ENCODE results near the gene UBE2J2. TPM values are rescaled to one million over a fixed set of nuclear protein-coding genes. Genes with fewer than 3 reads are reported as not detected.

UBE2J2 gene
- polyA plus RNA-seq, 2 of the 4 experiments (the other 2 are of a cell fraction): 21.2 to 36.2 TPM

DNA sequence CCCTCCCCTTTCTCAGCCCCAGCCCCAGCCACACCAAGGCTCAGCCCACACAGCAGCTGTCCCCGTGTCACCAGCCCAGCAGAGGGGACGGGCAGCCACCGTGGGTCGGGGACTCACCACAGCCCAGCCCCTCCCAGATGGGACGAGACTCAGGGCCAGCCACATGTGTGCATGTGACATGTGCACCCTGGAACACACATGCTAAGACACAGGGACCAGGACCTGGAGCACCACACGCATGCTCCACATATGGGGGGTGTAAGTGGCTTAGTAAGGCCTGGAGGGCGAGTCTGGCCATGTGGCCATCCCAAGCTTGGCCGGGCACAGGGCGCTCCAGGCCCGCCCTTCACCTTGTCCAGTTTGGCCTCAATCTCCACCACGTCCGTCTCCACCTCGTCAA lies 30.1 kb upstream of the UBE2J2 start:
- no peak for FAIRE-seq

GRCh38 chr1:1302951-1303509 lies 29.4 kb upstream of the UBE2J2 start:
- TF ChIP-seq SREBF2 (IDR thresholded peaks at IDR 0.05) (no peak), EP300 (IDR thresholded peaks at IDR 0.05) (no peak), RFX5 (IDR thresholded peaks at IDR 0.05) (no peak), HDAC2 (IDR thresholded peaks at IDR 0.05) (no peak), CTCF (IDR thresholded peaks at IDR 0.05) (no peak), FOXS1 (CRISPR knock-in tag; IDR thresholded peaks at IDR 0.05) (no peak), RNF2 (IDR thresholded peaks at IDR 0.05; ENCODE audit: borderline replicate concordance, low read depth) (no peak)
- no peak for FAIRE-seq
- CTCF ChIA-PET: interaction anchor here (1.4 to 1.5 kb wide), 2 partner anchors 8 to 181 kb away, joined by 4 read pairs; no protein-coding TSS in a partner anchor
- Histone ChIP-seq H3K4me1 (peaks cover 33% of the 10 kb centered on the region), H3K9me3 (no peaks in the 10 kb centered on the region), H3K4me2 (no peak overlapping the region), H3K27ac (no peak overlapping the region), H3K4me3 (no peak overlapping the region)
- POLR2A ChIA-PET: no interaction called here
- 100% methylated on average over 4 of the region's 31 CpGs for WGBS (ENCODE audit: missing lambda C conversion rate)
- ATAC-seq: no peak
- DNase-seq (ENCODE audit: low read depth in 1 of 2, low spot score in 1 of 2): no peak

More for the DNA sequence above, 30.1 kb upstream of the UBE2J2 start:
- WGBS (ENCODE audit: missing lambda C conversion rate): 91% methylated on average over 5 of the region's 13 CpGs
- DNase-seq (ENCODE audit: low read depth in 1 of 2, low spot score in 1 of 2) (no peak), ATAC-seq (no peak)
- ChIA-PET CTCF (interaction anchor here (0.6 to 1.4 kb wide), 2 partner anchors 12 to 182 kb away, joined by 3 to 4 read pairs; no protein-coding TSS in a partner anchor), POLR2A (no interaction called here)
- Histone ChIP-seq H3K9me3 (no peaks in the 10 kb centered on the region), H3K4me1 (peaks cover 33% of the 10 kb centered on the region), H3K4me3 (no peak overlapping the region), H3K27ac (peak overlapping the region in 1 of 2 experiments; percentile 95; a peak in 3 of 6 replicates), H3K4me2 (no peak overlapping the region)
- TF ChIP-seq, protein P1, sequence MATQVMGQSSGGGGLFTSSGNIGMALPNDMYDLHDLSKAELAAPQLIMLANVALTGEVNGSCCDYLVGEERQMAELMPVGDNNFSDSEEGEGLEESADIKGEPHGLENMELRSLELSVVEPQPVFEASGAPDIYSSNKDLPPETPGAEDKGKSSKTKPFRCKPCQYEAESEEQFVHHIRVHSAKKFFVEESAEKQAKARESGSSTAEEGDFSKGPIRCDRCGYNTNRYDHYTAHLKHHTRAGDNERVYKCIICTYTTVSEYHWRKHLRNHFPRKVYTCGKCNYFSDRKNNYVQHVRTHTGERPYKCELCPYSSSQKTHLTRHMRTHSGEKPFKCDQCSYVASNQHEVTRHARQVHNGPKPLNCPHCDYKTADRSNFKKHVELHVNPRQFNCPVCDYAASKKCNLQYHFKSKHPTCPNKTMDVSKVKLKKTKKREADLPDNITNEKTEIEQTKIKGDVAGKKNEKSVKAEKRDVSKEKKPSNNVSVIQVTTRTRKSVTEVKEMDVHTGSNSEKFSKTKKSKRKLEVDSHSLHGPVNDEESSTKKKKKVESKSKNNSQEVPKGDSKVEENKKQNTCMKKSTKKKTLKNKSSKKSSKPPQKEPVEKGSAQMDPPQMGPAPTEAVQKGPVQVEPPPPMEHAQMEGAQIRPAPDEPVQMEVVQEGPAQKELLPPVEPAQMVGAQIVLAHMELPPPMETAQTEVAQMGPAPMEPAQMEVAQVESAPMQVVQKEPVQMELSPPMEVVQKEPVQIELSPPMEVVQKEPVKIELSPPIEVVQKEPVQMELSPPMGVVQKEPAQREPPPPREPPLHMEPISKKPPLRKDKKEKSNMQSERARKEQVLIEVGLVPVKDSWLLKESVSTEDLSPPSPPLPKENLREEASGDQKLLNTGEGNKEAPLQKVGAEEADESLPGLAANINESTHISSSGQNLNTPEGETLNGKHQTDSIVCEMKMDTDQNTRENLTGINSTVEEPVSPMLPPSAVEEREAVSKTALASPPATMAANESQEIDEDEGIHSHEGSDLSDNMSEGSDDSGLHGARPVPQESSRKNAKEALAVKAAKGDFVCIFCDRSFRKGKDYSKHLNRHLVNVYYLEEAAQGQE (IDR thresholded peaks at IDR 0.05): no peak
- TF ChIP-seq CBX8 (IDR thresholded peaks at IDR 0.05) (no peak), MAFK (IDR thresholded peaks at IDR 0.05; ENCODE audit: partially characterized antibody) (no peak), ATOH8 (CRISPR knock-in tag; IDR thresholded peaks at IDR 0.05; ENCODE audit: low read depth) (no peak), PHF8 (IDR thresholded peaks at IDR 0.05; ENCODE audit: borderline replicate concordance, low read depth) (no peak), RFX5 (IDR thresholded peaks at IDR 0.05) (no peak), SMC3 (IDR thresholded peaks at IDR 0.05) (no peak), CHD4 (IDR thresholded peaks at IDR 0.05; ENCODE audit: borderline replicate concordance) (no peak)
- TF ChIP-seq, protein P2, sequence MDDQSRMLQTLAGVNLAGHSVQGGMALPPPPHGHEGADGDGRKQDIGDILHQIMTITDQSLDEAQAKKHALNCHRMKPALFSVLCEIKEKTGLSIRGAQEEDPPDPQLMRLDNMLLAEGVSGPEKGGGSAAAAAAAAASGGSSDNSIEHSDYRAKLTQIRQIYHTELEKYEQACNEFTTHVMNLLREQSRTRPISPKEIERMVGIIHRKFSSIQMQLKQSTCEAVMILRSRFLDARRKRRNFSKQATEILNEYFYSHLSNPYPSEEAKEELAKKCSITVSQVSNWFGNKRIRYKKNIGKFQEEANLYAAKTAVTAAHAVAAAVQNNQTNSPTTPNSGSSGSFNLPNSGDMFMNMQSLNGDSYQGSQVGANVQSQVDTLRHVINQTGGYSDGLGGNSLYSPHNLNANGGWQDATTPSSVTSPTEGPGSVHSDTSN (IDR thresholded peaks at IDR 0.05): no peak
